ENCODE measurements around the gene FOXK1. TPM values are rescaled to one million over a fixed set of nuclear protein-coding genes. Genes with fewer than 3 reads are reported as not detected.

FOXK1 gene
- total and polyA plus RNA-seq, 2 experiments from 2014 or later, result 2.3 to 12.7 TPM

DNA sequence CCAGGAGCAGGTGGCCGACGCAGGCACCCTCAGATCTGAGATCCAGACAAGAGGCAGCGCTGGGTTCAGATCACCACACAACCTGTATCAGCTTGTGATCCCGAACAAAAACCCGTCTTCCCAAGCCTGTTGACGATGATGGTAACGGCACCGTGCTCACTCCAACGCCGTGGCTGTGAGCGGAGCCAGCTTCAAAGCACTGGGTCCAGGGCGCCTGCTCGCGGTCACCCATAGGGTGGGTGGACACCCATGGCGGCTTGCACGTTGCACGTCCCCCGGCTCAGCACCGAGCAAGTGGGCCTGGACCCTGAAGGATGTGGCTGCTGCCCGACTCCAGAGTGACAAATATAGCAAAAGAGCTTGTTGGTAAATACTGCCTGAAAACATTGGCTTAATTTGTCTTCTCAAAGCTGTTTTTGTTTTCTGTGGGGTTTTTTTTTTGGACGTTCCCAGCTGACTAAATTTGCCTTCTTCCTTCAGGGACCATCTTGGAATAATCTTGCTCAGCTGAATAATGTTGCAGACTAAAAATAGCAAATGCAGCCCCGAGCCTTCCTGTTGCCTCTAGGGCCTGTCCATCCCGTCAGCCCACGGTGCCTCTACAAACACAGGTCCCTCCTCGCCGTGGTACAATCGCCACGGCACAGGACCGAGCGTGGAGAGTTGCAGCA, 41.0 kb downstream of the FOXK1 start:
- H3K4me1 Mint-ChIP-seq, result peaks cover 17% of the 10 kb centered on the region

GRCh38 chr7:4724648-4725013, 42.5 kb downstream of the FOXK1 start:
- DNase-seq (ENCODE audit: low spot score) (no peak), ATAC-seq (peak; percentile 38)
- Mint-ChIP-seq H3K27me3 (ENCODE audit: insufficient read depth, low read depth, poor library complexity) (peaks cover 9% of the 10 kb centered on the region), H3K4me1 (peaks cover 17% of the 10 kb centered on the region), H3K9me3 (no peaks in the 10 kb centered on the region), H3K27ac (no peak overlapping the region), H3K4me3 (no peak overlapping the region), H3K36me3 (ENCODE audit: low read depth) (peaks cover 2% of the 10 kb centered on the region; the same call in 1 of the 3 replicates)
- H3F3A ChIP-seq (replicated peaks; ENCODE audit: low read depth), result no peaks in the 10 kb centered on the region
- H3K79me2 ChIP-seq (replicated peaks; ENCODE audit: insufficient read depth), result no peaks in the 10 kb centered on the region; the same call in 1 of the 2 replicates
- H3K9me2 ChIP-seq (ENCODE audit: insufficient read depth), result no peaks in the 10 kb centered on the region
- no peak overlapping the region for H3K4me2 ChIP-seq
- H3K36me3 ChIP-seq (ENCODE audit: insufficient read depth), result no peaks in the 10 kb centered on the region
- H3K27ac ChIP-seq (ENCODE audit: low read depth), result no peak overlapping the region
- no peak overlapping the region for H2AFZ ChIP-seq
- H3K4me1 ChIP-seq (ENCODE audit: insufficient read depth), result no peaks in the 10 kb centered on the region
- no peak for TF ChIP-seq ZNF114 (CRISPR knock-in tag; IDR thresholded peaks at IDR 0.05)
- no peak for TF ChIP-seq ZNF462 (CRISPR knock-in tag; IDR thresholded peaks at IDR 0.05)
- TF ChIP-seq POLR2AphosphoS5 (IDR thresholded peaks at IDR 0.05; ENCODE audit: low read depth), result no peak
- H3K27me3 ChIP-seq (ENCODE audit: insufficient read depth), result no peaks in the 10 kb centered on the region
- H3K4me3 ChIP-seq, result no peak overlapping the region
- peaks cover 47% of the 10 kb centered on the region for H4K20me1 ChIP-seq (replicated peaks; ENCODE audit: insufficient read depth)

More for the DNA sequence above, 41.0 kb downstream of the FOXK1 start:
- no peak for DNase-seq (ENCODE audit: low spot score)
- Mint-ChIP-seq H3K27me3 (ENCODE audit: insufficient read depth, low read depth, poor library complexity) (peaks cover 9% of the 10 kb centered on the region), H3K27ac (no peak overlapping the region), H3K36me3 (ENCODE audit: low read depth) (peaks cover 3% of the 10 kb centered on the region; the same call in 1 of the 3 replicates), H3K9me3 (no peaks in the 10 kb centered on the region), H3K4me3 (no peak overlapping the region)
- no peak overlapping the region for H3K27ac ChIP-seq (ENCODE audit: low read depth)
- H3K79me2 ChIP-seq (replicated peaks; ENCODE audit: insufficient read depth), result peaks cover 4% of the 10 kb centered on the region; the same call in 1 of the 2 replicates
- H3K4me1 ChIP-seq (ENCODE audit: insufficient read depth), result no peaks in the 10 kb centered on the region
- H3K4me3 ChIP-seq, result no peak overlapping the region
- H4K20me1 ChIP-seq (replicated peaks; ENCODE audit: insufficient read depth), result peaks cover 52% of the 10 kb centered on the region
- TF ChIP-seq CREB1 (CRISPR knock-in tag; IDR thresholded peaks at IDR 0.05; ENCODE audit: low read depth) (no peak), EZH2phosphoT487 (IDR thresholded peaks at IDR 0.05; ENCODE audit: unreplicated experiment) (no peak), STAT1 (IDR thresholded peaks at IDR 0.05; ENCODE audit: unreplicated experiment) (no peak), EZH2 (IDR thresholded peaks at IDR 0.05; ENCODE audit: low read depth, unreplicated experiment) (no peak), NANOG (IDR thresholded peaks at IDR 0.05; ENCODE audit: borderline replicate concordance) (no peak)
- no peaks in the 10 kb centered on the region for H3K9me2 ChIP-seq (ENCODE audit: insufficient read depth)
- no peak for ATAC-seq
- H3K27me3 ChIP-seq (ENCODE audit: insufficient read depth), result no peaks in the 10 kb centered on the region
- H3K4me2 ChIP-seq, result no peak overlapping the region
- no peak overlapping the region for H2AFZ ChIP-seq
- H3F3A ChIP-seq (replicated peaks; ENCODE audit: low read depth), result no peaks in the 10 kb centered on the region
- H3K36me3 ChIP-seq (ENCODE audit: insufficient read depth), result no peaks in the 10 kb centered on the region
